ENCODE results near the gene BARD1.

DNA sequence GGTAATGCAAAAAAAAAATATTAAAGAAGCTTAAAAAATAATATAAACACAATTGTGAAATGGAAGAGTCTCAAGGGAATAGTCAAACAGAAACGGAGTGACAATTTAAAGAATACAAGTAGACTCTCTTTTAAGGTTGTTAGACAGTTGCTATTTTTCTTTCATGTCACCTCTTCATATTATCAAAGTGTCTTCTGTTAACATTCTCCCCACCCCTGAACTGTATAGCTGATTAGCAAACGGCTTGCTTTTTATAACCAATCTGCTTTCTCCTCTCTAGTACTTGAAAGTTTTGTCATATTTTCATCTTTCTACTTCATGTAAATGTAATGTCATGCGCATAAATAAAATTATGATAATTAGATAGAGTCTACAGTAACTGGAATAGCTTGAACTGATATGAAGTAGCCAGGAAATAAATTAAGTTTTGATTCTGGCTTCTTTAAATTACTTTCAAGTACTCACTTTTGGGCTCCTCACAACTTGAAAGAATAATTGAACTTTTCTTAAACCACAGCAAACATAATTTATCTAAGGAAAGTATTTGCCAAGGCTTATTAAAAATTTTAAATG is 37.0 kb downstream of the BARD1 start:
- TF ChIP-seq, protein P1, sequence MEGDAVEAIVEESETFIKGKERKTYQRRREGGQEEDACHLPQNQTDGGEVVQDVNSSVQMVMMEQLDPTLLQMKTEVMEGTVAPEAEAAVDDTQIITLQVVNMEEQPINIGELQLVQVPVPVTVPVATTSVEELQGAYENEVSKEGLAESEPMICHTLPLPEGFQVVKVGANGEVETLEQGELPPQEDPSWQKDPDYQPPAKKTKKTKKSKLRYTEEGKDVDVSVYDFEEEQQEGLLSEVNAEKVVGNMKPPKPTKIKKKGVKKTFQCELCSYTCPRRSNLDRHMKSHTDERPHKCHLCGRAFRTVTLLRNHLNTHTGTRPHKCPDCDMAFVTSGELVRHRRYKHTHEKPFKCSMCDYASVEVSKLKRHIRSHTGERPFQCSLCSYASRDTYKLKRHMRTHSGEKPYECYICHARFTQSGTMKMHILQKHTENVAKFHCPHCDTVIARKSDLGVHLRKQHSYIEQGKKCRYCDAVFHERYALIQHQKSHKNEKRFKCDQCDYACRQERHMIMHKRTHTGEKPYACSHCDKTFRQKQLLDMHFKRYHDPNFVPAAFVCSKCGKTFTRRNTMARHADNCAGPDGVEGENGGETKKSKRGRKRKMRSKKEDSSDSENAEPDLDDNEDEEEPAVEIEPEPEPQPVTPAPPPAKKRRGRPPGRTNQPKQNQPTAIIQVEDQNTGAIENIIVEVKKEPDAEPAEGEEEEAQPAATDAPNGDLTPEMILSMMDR (IDR thresholded peaks at IDR 0.05; ENCODE audit: low read depth, low read length, missing input control): no peak
- TF ChIP-seq JUND (IDR thresholded peaks at IDR 0.05) (no peak), FOXA1 (IDR thresholded peaks at IDR 0.05) (no peak), TAF1 (conservative IDR thresholded peaks at IDR 0.05) (no peak), ATF3 (IDR thresholded peaks at IDR 0.05) (no peak), EGR1 (IDR thresholded peaks at IDR 0.05; ENCODE audit: low read depth in 2 of 2) (no peak), HNF4A (conservative IDR thresholded peaks at IDR 0.05) (no peak), FOXA2 (IDR thresholded peaks at IDR 0.05) (no peak), ZBTB33 (IDR thresholded peaks at IDR 0.05) (no peak), REST (IDR thresholded peaks at IDR 0.05) (no peak), HNF4G (IDR thresholded peaks at IDR 0.05) (no peak), RXRA (IDR thresholded peaks at IDR 0.05) (no peak), RAD21 (IDR thresholded peaks at IDR 0.05) (no peak)
- TF ChIP-seq, protein P2, sequence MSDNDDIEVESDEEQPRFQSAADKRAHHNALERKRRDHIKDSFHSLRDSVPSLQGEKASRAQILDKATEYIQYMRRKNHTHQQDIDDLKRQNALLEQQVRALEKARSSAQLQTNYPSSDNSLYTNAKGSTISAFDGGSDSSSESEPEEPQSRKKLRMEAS (IDR thresholded peaks at IDR 0.05): no peak

Data from liver (tissue), 3 donors.